GM10847 (cell line): Measurements from ENCODE around the gene PPP1R36.

ENCODE experiments used
- POLR2A ChIP-seq: IDR thresholded peaks from 2 replicates; pipeline ENCODE4 v1.6.1; 2011; ENCODE audit not compliant: insufficient read length; ENCODE audit errors: extremely low read depth

PPP1R36 gene

DNA sequence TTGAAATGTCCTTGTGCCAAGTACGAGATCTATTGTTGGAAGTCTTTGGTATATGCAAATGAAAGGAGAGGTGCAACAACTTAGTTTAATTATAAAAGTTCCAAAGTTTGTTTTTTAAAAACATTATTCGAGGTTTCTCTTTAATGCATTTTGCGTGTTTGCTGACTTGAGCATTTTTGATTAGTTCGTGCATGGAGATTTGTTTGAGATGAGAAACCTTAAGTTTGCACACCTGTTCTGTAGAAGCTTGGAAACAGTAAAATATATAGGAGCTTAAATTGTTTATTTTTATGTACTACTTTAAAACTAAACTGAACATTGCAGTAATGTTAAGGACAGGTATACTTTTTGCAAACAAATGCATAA lies 6.9 kb upstream of the PPP1R36 start:
- no peak for TF ChIP-seq POLR2A

DNA sequence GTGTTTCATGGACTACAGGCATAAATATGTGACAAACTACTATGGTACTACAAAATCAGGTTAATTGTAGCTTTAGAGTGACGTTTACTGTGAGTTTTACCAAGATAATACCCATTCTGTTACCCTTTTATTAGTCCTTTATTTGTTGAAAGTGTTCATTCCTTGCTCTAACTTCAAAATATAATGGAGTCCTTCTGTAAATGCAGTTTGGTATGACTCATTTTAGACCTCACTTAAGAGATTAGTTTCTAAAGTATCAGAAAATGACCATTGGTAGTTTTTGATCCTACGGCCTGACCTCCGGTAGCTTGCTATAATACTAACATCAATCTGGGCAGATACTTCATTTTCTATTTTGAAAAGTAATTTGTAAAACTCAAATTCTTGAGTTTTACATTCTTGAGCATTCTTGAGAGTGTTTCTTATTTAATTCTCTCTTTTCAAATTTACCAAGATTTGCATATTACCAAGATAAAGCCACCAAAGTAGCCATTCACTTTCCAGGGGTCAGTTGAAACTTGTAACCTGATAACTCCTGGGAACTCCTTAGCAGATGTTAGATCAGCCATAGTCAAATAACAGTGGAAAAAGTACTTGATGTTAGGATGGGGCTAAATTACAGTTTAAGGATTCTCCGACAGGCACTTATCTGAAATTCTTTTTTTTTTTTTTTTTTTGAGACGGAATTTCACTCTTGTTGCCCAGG lies 5.0 kb upstream of the PPP1R36 start:
- no peak for TF ChIP-seq POLR2A

DNA sequence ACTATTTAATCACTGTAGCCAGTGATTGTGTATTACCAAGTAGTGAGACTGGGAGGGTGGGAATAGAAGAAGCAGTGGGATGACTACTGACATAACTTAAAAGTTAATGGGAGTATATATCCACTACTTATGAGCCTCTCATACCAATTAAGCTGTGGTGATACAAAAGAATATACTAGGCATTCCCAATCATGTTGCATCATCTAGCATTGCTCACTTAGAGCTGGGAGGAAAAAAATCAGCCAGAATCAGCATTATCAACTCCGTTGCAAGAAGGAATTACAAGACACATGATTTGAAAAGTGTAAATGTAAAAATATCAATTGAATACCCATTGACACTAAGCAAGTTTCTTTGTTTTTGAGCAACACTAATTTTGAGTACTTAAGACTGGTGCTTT lies 745 bp upstream of the PPP1R36 start:
- TF ChIP-seq POLR2A: no peak

DNA sequence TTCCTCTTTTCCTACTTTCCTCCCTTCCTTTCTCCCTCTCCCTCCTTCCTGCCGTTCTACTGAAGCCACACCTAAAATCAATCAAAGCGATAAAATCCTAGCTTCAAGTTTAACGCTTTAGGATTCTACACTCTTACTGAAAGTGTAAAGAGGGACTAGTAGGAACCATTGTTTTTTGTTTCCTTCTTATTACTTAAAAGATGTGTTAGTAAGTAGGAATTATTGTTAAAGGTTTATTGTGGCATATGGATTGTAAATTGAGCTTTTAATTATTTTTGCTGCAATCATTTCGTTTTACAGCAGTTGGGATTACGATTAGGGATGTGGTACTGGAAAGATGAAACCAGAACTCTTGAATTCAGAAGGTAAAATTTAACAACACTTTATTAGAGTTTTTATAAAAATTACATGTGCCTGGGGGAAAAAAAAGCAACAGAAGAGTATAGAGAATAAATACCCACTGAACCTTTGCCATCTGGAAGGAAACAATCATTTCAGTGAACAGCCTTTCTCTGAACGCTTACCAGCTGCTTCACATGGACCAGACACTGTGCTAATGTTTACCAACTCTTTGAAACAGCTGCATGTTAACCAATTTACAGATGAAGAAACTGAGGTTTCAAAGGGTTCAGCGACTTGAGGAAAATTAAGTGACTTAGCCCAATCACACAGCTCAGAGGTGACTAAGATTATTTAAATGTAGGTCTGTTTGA lies 1.0 kb downstream of the PPP1R36 start:
- no peak for TF ChIP-seq POLR2A

DNA sequence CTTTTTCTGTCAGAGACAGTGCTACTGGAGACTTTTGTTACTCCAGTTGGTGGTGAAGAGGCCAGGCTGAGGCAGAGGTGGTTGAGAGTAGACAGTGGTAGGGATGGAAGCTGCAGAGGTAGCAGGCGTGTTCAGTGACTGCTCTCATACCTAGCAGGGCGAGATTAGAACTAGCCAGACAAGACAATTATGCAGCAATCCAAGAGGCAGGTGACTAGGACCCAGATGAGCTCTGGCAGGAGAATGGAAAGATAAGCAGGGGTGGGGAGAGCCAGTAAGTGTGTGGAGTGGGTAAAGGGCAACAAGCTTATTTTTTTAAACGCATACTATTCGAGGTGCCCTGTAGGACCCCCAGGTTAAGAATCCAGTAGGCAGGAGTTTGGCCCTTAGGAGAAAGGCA lies 4.8 kb downstream of the PPP1R36 start:
- no peak for TF ChIP-seq POLR2A

DNA sequence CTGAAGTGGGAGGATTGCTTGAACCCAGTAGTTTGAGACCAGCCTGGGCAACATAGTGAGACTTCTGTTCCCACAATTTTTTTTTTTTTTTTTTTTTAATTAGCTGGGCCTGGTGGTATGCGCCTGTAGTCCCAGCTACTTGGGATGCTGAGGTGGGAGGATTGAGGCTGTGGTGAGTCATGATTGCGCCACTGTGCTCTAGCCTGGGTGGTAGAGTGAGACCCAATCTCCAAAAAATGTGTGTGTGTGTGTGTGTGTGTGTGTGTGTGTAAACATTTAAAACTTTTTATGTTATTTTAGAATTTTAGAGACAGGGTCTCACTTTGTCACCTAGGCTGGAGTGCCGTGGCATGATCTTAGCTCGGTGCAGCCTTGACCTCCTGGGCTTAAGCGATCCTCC lies 6.8 kb downstream of the PPP1R36 start:
- no peak for TF ChIP-seq POLR2A

DNA sequence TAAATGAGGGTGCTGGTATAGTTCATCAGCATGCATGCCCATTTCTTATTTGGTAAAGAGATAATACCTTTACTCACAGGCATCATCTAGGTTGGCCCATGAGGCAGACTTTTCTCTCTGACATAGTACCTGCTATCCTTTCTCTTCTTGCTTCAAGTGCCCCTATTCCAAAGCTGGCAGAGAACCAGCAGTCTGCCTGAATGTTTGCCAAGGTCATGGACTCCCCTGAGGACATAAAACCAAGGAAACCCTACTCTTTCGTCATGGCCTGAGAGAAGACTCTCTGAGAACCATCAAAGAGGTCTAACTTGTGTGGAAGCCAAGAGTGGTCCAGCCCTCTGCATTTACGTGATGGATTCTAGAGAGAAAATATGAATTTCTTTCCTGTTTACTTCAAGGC lies 11.9 kb downstream of the PPP1R36 start:
- TF ChIP-seq POLR2A: no peak

DNA sequence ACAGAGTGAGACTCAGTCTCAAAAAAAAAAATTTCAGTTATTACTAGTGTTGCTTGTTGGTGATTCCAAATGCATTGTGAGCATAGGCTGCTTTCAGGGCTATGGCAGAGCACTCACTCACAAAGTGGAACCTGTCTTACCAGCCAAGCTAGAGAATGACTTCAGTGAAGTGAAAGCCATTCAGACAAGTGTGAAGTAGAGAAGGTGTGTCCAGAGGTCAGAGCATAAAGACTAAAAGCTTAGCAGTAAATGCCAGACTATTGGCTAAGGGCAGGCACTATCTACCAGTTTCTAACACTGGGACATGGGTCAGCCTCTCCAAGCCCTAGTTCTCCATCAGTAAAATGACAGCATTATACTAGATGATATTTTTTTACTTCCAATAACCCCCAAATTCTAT lies 12.7 kb downstream of the PPP1R36 start:
- TF ChIP-seq POLR2A: no peak

DNA sequence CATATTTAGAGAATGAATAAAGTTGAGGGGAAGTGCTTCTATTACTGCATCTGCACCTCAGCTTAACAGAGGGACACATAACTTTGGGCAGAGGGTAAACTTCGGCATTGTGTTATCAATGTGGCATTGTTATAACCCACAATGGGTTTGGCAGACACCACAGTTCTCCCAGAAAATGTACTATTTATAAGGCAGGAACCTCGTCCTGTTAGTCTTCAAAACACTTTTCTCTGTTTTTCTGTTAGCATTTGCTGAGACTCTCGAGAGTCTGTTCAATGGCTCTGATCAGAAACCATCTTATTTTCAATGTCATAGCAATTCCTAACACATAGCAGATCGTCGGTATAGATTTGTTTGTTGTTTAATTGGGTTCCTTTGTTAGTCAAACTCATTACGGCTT lies 13.9 kb downstream of the PPP1R36 start:
- TF ChIP-seq POLR2A: no peak

DNA sequence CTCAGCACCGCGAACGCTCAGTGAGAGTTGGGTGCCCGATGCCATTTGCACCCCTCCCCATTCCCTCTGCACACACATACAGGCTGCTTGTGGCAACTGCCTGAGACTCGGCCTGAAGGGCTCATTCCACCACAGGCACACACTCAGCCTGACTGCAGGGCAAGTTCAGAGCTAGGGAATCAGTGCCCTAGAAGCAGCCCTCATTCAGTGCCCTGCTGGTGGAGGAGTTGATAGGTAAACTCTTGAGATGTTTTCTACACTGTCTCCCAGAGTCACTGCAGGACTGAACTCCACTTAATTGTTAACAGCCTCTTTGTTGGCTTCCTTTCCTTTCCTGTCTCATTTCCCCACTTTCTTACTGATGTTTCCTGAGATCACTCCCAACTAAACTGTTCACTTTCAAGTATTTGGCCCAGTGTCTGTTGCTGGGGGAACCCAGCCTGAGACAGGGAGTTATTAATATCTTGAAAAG lies 16.9 kb downstream of the PPP1R36 start:
- no peak for TF ChIP-seq POLR2A

DNA sequence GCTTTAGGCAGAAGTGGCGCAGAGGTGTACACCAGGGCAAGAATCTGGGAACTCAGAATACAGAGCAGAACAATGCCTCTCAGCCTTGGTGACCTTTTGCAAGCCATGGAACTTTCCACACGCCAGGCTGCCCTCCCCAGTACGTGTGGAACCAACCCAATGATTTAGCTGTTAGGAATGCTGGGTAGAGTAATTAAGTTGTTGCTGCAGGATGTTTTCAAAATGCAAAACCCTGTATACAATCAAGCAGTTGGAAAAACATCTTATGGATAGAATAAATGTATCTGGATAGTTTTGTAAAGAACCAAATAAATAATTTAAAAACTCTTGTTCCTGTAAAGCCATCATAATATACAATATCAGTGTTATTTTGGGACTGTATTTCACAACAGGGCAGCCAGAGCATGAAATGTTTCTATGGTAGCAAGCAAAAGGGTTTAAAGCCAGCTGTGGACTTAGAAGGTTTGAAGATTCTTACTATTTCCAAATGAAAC lies 19.4 kb downstream of the PPP1R36 start:
- TF ChIP-seq POLR2A: no peak

DNA sequence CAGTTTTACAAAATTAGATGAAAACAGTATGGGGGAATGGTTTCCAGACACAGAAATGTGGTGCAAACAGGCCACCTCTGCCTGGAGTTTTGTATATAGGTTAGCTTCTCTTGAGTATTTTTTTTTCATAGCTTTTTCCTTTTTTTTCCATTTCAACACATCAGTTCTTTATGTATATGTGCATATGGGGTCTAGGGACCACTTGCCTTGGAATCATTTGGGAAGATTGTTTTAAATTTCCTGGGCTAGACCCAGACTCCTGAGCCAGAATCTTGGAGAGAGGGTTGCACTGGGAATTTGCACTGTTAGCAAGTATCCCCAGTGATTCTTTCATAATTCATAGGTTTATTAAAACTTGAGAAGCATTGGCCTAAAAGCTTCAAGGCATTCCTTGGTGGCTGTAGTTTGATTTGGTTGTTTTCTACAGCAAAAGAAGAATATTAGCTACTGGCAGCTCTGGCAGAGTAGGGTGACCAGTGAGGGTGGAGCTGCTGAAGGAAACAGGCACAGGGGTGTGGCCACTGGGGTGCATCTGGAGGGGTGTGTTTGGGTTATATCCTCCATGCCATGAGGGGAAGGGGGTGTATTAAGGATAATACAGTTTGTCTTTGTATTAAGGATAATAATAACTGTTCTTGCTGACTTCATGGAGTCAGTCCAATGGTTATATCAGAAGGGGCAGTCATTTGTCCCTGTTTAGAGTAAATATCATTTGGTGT lies 22.8 kb downstream of the PPP1R36 start:
- no peak for TF ChIP-seq POLR2A

DNA sequence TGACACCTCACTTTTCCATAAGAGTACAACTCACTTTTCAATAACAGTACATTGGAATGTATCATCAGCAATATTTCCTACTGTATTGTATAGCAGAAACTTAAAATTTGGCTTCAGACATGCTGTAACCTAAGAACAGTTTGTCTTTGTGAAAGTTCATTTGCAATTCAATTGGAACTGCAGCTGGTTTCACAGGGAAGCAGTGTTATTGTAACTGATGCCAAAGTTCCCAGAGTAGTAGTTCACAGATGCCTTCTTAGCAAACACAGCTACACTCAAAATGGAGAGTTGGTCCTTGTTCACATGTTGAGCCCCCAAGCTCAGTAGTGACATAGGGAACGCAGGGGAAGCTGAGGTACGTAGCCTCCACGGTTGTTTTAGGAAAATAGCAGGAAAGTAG lies 23.3 kb downstream of the PPP1R36 start:
- TF ChIP-seq POLR2A: no peak

DNA sequence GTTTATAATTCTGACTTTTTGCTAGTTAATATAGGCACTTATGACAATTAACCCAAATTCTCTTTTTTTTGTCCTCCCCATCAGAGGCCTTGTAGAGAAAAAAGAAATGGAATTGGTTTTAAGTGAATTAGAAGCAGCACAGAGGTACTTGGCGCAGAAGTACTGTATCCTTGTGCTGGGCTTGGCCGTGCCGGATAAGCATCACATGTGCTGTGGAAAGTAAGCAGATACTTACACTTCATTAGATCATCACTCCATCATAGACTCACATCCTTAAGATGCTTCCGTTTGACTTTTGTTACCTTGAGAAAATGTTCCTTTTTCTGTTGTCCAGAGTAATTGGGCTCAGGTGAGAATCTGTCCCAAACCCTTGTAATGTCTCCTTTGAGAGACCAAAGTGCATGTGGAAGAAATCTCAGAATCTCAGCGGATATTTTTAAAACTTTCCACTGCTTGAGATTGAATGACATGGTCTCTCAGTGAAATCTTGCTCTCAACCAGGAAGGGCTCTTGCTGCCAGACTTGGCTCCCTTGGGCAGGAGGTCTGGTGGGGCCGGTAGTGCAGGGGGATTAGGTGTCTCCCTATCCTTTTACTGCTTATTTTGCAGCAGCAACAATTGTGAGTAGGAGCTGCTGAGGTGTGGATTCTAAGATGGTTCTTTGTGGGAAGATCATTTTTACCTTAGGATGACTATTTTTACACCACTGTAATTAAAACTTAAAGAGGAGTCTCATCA lies 24.8 kb downstream of the PPP1R36 start:
- TF ChIP-seq POLR2A: no peak

DNA sequence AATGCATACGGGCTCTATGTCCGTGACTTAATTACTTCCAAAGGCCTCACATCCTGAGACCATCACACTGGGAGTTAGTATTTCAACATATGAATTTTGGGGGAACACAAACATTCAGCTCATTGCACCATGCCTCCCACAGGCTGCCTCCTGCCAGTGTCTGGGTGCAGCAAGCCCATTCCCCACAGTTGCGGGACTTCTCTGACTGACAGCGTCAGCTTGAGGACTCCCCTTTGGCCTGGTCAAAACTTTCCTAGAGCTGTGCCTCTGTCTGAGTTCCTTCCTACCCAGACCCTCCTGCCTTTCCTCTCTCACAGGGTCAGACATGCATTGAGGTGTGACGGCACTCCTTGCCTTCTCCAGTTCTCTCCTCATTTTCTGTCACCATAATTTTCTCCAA lies 27.4 kb downstream of the PPP1R36 start:
- TF ChIP-seq POLR2A: no peak

DNA sequence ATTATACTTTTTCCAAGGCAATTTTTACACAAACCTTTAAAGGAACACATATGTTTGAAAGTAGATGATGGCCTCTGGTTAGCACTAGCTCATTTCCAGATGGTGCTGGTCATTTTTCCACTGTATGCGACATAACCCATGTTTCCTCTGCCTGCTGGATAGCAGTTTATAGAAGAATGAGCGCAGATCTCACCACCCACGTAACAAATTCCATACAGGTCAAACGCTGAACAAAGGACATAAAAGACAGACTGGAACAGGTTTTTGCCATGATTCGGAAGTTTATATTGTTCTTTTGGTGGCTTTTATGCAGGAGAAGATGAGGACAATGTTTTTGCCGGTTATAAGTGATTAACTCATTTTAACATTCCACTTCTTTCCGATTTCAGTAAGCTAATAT lies 30.7 kb downstream of the PPP1R36 start:
- no peak for TF ChIP-seq POLR2A

DNA sequence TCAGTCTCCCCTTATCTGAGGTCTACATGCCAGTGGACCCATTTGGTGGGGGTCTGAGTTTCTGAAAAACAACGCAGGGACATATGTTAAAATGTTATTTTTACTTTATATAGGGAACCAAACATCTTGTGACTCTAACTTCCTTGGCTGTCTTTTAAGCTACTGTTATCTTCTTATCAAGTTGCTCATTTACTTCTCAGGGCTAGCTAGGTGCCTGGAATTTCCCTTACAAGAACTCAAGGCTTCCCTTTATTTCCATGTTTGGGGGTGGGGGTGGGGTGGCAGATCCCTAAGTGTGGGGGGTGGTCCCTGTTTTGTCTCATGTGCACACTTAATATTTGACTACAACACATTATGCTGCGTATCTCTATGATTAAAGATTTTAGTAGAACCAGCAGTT lies 31.6 kb downstream of the PPP1R36 start:
- no peak for TF ChIP-seq POLR2A
